ENCODE results near the gene FGD6.

FGD6 gene

DNA sequence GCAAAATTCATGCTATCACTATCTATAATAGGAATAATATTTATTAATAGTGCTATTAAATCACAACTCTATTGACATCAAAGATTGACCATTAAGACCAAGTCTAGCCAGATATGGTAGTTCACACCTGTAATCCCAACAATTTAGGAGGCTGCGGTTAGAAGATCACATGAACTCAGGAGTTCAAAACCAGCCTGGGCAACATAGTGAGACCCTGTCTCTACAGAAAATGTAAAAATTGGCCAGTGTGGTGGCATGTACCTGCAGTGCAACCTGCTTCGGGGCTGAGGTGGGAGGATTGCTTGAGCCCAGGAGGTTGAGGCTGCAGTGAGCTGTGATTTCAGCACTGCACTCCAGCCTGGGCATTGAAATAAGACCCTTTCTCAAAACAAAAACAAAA, 11.3 kb upstream of the FGD6 start:
- ChIA-PET CTCF (interaction anchor here (0.9 kb wide), 1 partner anchor 11 kb away, joined by 3 read pairs; the partner anchor contains the start of genes FGD6 and VEZT), POLR2A (interaction anchor here (1.0 kb wide), 1 partner anchor 11 kb away, joined by 3 read pairs; the partner anchor contains the start of genes FGD6 and VEZT)

DNA sequence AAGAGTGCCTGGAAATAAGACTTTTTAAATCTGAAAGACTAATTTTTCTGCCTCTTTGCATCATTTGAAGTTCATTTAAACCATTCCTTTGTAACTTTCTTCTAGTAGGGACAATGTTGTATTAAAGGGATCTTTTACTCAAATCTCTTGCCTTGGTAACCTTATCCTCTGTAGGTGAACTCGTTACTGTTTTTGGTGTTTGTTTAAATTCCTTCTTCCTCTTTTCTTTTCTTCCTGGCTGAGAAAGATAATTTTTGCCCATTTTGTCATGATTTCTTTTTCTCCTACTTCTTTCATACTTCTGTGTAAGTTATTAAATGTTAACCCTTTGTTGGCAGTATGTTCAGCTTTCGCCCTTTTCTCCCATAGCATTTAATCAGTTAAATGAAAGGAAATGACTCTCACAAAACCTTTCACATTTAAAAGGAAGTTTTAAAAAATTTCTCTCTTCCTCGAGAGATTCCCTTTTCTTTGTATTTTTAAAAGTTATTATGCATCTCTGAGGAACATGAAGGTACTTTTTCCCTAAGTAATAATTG, 10.6 kb upstream of the FGD6 start:
- POLR2A ChIA-PET: interaction anchor here (1.0 kb wide), 1 partner anchor 10 kb away, joined by 3 read pairs; the partner anchor contains the start of genes FGD6 and VEZT
- CTCF ChIA-PET: no interaction called here

More for the DNA sequence above, 11.3 kb upstream of the FGD6 start:
- DNase-seq (ENCODE audit: extremely low spot score): no peak
- TF ChIP-seq ZNF384 (IDR thresholded peaks at IDR 0.05) (no peak), HDGF (IDR thresholded peaks at IDR 0.05; ENCODE audit: borderline replicate concordance) (no peak), FOXA1 (IDR thresholded peaks at IDR 0.05) (no peak), FOXM1 (IDR thresholded peaks at IDR 0.05; ENCODE audit: borderline replicate concordance) (no peak), TARDBP (IDR thresholded peaks at IDR 0.05) (no peak), ARNT (IDR thresholded peaks at IDR 0.05) (no peak), BHLHE40 (IDR thresholded peaks at IDR 0.05; ENCODE audit: borderline replicate concordance) (no peak), ELF4 (IDR thresholded peaks at IDR 0.05) (no peak), NFRKB (IDR thresholded peaks at IDR 0.05) (no peak), SP1 (IDR thresholded peaks at IDR 0.05) (no peak), L3MBTL2 (conservative IDR thresholded peaks at IDR 0.05) (no peak), LEF1 (IDR thresholded peaks at IDR 0.05; ENCODE audit: borderline replicate concordance) (no peak)
- TF ChIP-seq, protein P1, sequence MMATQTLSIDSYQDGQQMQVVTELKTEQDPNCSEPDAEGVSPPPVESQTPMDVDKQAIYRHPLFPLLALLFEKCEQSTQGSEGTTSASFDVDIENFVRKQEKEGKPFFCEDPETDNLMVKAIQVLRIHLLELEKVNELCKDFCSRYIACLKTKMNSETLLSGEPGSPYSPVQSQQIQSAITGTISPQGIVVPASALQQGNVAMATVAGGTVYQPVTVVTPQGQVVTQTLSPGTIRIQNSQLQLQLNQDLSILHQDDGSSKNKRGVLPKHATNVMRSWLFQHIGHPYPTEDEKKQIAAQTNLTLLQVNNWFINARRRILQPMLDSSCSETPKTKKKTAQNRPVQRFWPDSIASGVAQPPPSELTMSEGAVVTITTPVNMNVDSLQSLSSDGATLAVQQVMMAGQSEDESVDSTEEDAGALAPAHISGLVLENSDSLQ (IDR thresholded peaks at IDR 0.05): no peak

DNA sequence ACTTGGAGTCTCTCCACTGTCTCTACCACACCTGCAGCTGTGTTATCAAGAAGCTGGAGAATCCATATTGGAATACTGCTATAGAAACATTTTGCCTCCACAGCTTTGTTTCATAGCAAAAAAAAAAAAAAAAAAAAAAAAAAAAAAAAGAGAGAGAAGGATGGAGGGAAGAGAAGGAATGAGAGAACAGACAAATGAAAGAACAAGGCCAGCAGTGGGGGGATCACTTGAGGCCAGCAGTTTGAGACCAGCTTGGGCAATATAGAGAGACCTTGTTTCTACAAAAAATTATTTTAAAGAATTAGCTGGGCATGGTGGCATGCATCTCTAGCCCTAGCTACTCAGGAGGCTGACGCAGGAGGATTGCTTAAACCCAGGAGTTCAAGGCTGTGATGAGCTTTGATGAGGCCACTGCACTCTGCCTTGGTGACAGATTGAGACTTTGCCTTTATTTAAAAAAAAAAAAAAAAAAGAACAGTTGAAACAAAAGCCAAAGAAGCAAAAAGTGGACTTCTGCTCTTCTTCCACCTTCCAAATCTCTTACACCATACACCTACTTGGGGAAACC, 8.5 kb upstream of the FGD6 start:
- ChIA-PET CTCF (interaction anchor here (0.6 kb wide), 3 partner anchors 46 to 110 kb away, joined by 3 read pairs; no protein-coding TSS in a partner anchor), POLR2A (no interaction called here)
- TF ChIP-seq HDGF (IDR thresholded peaks at IDR 0.05; ENCODE audit: borderline replicate concordance) (no peak), NFRKB (IDR thresholded peaks at IDR 0.05) (no peak), FOXK2 (IDR thresholded peaks at IDR 0.05) (no peak), SUZ12 (IDR thresholded peaks at IDR 0.05) (no peak), ARNT (IDR thresholded peaks at IDR 0.05) (no peak), FOXA1 (IDR thresholded peaks at IDR 0.05) (no peak), TARDBP (IDR thresholded peaks at IDR 0.05) (no peak), BHLHE40 (IDR thresholded peaks at IDR 0.05; ENCODE audit: borderline replicate concordance) (no peak), ZNF384 (IDR thresholded peaks at IDR 0.05) (no peak), ELF4 (IDR thresholded peaks at IDR 0.05) (no peak)
- no peak for DNase-seq (ENCODE audit: extremely low spot score)

More for the DNA sequence above, 10.6 kb upstream of the FGD6 start:
- TF ChIP-seq NFRKB (IDR thresholded peaks at IDR 0.05) (no peak), LEF1 (IDR thresholded peaks at IDR 0.05; ENCODE audit: borderline replicate concordance) (no peak), ELF4 (IDR thresholded peaks at IDR 0.05) (no peak), ZNF384 (IDR thresholded peaks at IDR 0.05) (no peak), SUZ12 (IDR thresholded peaks at IDR 0.05) (no peak), HDGF (IDR thresholded peaks at IDR 0.05; ENCODE audit: borderline replicate concordance) (no peak), CTBP1 (IDR thresholded peaks at IDR 0.05; ENCODE audit: borderline replicate concordance) (no peak), ARNT (IDR thresholded peaks at IDR 0.05) (no peak), BHLHE40 (IDR thresholded peaks at IDR 0.05; ENCODE audit: borderline replicate concordance) (no peak), FOXK2 (IDR thresholded peaks at IDR 0.05) (no peak), TARDBP (IDR thresholded peaks at IDR 0.05) (no peak), L3MBTL2 (conservative IDR thresholded peaks at IDR 0.05) (no peak), FOXA1 (IDR thresholded peaks at IDR 0.05) (no peak), SP1 (IDR thresholded peaks at IDR 0.05) (no peak), FOXM1 (IDR thresholded peaks at IDR 0.05; ENCODE audit: borderline replicate concordance) (no peak)
- TF ChIP-seq, protein P1 (IDR thresholded peaks at IDR 0.05): no peak
- no peak for DNase-seq (ENCODE audit: extremely low spot score)

DNA sequence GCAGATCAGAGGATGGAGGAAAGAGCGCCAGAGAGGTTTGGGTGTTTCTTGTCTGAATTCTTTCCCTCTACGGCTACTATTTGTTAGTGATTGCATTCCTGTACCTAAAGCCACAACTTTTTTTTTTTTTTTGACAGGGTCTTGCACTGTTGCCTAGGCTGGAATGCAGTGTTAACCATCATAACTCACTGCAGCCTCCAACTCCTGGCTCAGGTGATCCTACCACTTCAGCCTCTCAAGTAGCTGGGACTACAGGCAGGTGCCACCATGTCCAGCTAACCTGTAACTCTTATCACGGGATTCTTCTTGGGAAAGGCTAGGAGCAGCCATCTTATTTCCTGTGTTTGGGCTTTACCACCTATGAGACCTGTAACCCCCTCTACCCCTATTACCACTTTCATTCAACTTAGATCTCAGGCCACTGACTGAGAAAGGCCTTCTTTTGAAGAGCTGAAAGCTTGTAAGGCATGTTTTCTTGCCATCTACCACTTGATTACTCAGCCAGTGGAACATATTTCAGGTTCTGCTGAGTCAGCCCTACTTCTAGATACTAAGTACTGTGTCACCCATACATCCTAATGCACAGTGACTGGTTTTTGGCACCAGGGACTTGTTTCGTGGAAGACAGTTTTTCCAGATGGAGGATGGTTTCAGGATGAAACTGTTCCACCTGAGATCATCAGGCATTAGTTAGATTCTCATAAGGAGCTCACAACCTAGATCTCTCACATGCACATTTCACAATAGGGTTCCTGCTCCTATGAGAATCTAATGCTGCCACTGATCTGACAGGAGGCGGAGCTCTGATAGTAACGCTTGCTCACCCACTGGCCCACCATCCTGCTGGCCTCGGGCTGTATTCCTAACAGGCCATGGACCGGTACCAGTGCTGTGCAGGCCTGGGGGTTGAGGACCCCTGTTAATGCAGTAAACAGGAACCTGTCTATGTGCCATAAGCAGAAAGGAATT, 7.2 kb upstream of the FGD6 start:
- ChIA-PET CTCF (no interaction called here), POLR2A (interaction anchor here (1.0 kb wide), 1 partner anchor 25 kb away, joined by 3 read pairs; no protein-coding TSS in a partner anchor)
- no peak for DNase-seq (ENCODE audit: extremely low spot score)
- TF ChIP-seq LEF1 (IDR thresholded peaks at IDR 0.05; ENCODE audit: borderline replicate concordance) (no peak), L3MBTL2 (conservative IDR thresholded peaks at IDR 0.05) (no peak), FOXA1 (IDR thresholded peaks at IDR 0.05) (no peak), ZNF384 (IDR thresholded peaks at IDR 0.05) (no peak), FOXM1 (IDR thresholded peaks at IDR 0.05; ENCODE audit: borderline replicate concordance) (no peak), TARDBP (IDR thresholded peaks at IDR 0.05) (no peak), ARNT (IDR thresholded peaks at IDR 0.05) (no peak)

DNA sequence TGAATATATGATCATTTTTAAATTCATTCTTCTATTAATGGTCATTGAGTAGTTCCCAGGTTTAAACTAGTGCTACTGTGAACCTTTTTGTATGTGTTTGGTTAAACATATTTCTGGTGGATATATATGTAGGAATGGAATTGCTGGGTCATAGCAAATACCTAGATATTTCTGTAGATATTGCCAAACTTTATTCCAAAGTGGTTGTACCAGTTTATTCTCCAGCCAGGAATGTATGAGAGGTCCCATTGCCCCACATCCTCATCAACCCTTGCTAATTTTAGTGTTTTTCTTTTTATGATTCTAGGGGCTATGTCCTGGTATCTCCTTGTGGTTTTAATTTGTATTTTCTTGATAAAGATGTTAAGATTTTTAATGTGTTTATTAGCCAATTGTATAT, 3.5 kb upstream of the FGD6 start:
- ChIA-PET POLR2A (no interaction called here), CTCF (no interaction called here)
- TF ChIP-seq TARDBP (IDR thresholded peaks at IDR 0.05): no peak
- no peak for TF ChIP-seq NFRKB (IDR thresholded peaks at IDR 0.05)
- no peak for TF ChIP-seq FOXK2 (IDR thresholded peaks at IDR 0.05)
- TF ChIP-seq HDGF (IDR thresholded peaks at IDR 0.05; ENCODE audit: borderline replicate concordance): no peak
- no peak for TF ChIP-seq FOXM1 (IDR thresholded peaks at IDR 0.05; ENCODE audit: borderline replicate concordance)
- TF ChIP-seq CTBP1 (IDR thresholded peaks at IDR 0.05; ENCODE audit: borderline replicate concordance): no peak
- TF ChIP-seq L3MBTL2 (conservative IDR thresholded peaks at IDR 0.05): no peak
- no peak for TF ChIP-seq FOXA1 (IDR thresholded peaks at IDR 0.05)
- TF ChIP-seq, protein P1 (IDR thresholded peaks at IDR 0.05): no peak
- TF ChIP-seq ARNT (IDR thresholded peaks at IDR 0.05): no peak
- TF ChIP-seq ELF4 (IDR thresholded peaks at IDR 0.05): no peak
- TF ChIP-seq SUZ12 (IDR thresholded peaks at IDR 0.05): no peak
- TF ChIP-seq ZNF384 (IDR thresholded peaks at IDR 0.05): no peak
- no peak for TF ChIP-seq LEF1 (IDR thresholded peaks at IDR 0.05; ENCODE audit: borderline replicate concordance)
- no peak for TF ChIP-seq BHLHE40 (IDR thresholded peaks at IDR 0.05; ENCODE audit: borderline replicate concordance)
- TF ChIP-seq SP1 (IDR thresholded peaks at IDR 0.05): no peak
- no peak for DNase-seq (ENCODE audit: extremely low spot score)
